Measurements from ENCODE around the gene DNAJC8. TPM values are rescaled to one million over a fixed set of nuclear protein-coding genes. Genes with fewer than 3 reads are reported as not detected.

The DNAJC8 gene
- total RNA-seq, 1 experiment from 2014 or later: 135 TPM

GRCh38 chr1:28256197-28256827 lies 23.5 kb upstream of the DNAJC8 start:
- ChIA-PET CTCF (no interaction called here), POLR2A (ENCODE audit: low non-redundant PET) (interaction anchor here (0.6 kb wide), 1 partner anchor 11 kb away, joined by 3 read pairs; no protein-coding TSS in a partner anchor)
- intact Hi-C loops (cut with micrococcal nuclease; ENCODE audit: unreplicated experiment): no loop called here

DNA sequence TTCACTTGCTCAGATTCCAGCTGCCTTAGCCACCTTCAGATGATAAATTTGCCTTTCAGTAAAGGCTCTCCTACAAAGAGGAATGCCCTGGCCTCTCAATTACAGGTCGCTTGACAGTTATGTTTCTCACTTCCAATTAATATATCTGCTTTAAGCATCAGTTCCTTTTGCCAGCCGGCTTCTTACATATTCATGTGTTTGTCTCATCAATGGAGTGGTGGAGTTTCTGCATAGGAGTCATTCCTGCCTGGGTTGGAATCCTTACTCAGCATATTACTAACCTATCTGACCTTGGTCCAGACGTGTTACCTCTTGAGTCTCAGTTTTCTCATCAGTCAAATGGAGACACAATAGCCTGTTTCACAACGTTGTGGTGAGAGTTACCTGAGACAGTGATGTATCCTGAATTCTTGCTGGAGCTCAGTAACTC lies 17.1 kb upstream of the DNAJC8 start:
- DNase-seq (ENCODE audit: low spot score): no peak
- TF ChIP-seq, protein P1, sequence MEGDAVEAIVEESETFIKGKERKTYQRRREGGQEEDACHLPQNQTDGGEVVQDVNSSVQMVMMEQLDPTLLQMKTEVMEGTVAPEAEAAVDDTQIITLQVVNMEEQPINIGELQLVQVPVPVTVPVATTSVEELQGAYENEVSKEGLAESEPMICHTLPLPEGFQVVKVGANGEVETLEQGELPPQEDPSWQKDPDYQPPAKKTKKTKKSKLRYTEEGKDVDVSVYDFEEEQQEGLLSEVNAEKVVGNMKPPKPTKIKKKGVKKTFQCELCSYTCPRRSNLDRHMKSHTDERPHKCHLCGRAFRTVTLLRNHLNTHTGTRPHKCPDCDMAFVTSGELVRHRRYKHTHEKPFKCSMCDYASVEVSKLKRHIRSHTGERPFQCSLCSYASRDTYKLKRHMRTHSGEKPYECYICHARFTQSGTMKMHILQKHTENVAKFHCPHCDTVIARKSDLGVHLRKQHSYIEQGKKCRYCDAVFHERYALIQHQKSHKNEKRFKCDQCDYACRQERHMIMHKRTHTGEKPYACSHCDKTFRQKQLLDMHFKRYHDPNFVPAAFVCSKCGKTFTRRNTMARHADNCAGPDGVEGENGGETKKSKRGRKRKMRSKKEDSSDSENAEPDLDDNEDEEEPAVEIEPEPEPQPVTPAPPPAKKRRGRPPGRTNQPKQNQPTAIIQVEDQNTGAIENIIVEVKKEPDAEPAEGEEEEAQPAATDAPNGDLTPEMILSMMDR (conservative IDR thresholded peaks at IDR 0.05; ENCODE audit: low read depth, low read length): no peak
- no peak for TF ChIP-seq EZH2 (IDR thresholded peaks at IDR 0.05; ENCODE audit: borderline replicate concordance, low read depth, low read length, poor library complexity, severe bottlenecking)
- no peaks in the 10 kb centered on the region for H3K9me3 ChIP-seq (ENCODE audit: low read depth, low read length, poor library complexity, severe bottlenecking)
- no peaks in the 10 kb centered on the region for H3K27me3 ChIP-seq (replicated peaks; ENCODE audit: insufficient read depth, low read depth, low read length, poor library complexity)
- ChIA-PET CTCF (interaction anchor here (0.6 kb wide), 1 partner anchor 254 kb away, joined by 6 read pairs; no protein-coding TSS in a partner anchor), POLR2A (ENCODE audit: low non-redundant PET) (interaction anchor here (0.6 to 1.6 kb wide), 5 partner anchors 8 to 399 kb away, joined by 3 to 16 read pairs (median 10); partner anchors contain the start of genes MED18, RNU11 and SESN2)
- H3K4me1 ChIP-seq (ENCODE audit: insufficient read depth, low read length, poor library complexity, severe bottlenecking): peaks cover 39% of the 10 kb centered on the region
- intact Hi-C loops (cut with micrococcal nuclease; ENCODE audit: unreplicated experiment): loop anchor here (2.0 to 10.0 kb wide), 3 partner anchors 79 to 353 kb away; partner anchors contain the start of gene MED18
- H3K4me3 ChIP-seq (ENCODE audit: low read depth, low read length, poor library complexity, severe bottlenecking): no peak overlapping the region
- H3K27ac ChIP-seq (ENCODE audit: low read depth, low read length, poor library complexity, severe bottlenecking): peak overlapping the region; percentile 85
- BruUV-seq (replicated peaks): no TSS peak
- H3K36me3 ChIP-seq (ENCODE audit: insufficient read depth, low read length, poor library complexity, severe bottlenecking): no peaks in the 10 kb centered on the region

More at GRCh38 chr1:28256197-28256827, 23.5 kb upstream of the DNAJC8 start:
- Histone ChIP-seq H3K4me3 (ENCODE audit: low read depth, low read length, poor library complexity, severe bottlenecking) (no peak overlapping the region), H3K36me3 (ENCODE audit: insufficient read depth, low read length, poor library complexity, severe bottlenecking) (no peaks in the 10 kb centered on the region), H3K27ac (ENCODE audit: low read depth, low read length, poor library complexity, severe bottlenecking) (no peak overlapping the region), H3K9me3 (ENCODE audit: low read depth, low read length, poor library complexity, severe bottlenecking) (no peaks in the 10 kb centered on the region), H3K27me3 (replicated peaks; ENCODE audit: insufficient read depth, low read depth, low read length, poor library complexity) (no peaks in the 10 kb centered on the region), H3K4me1 (ENCODE audit: insufficient read depth, low read length, poor library complexity, severe bottlenecking) (peaks cover 14% of the 10 kb centered on the region)
- BruUV-seq (replicated peaks): no TSS peak
- TF ChIP-seq, protein P1 (conservative IDR thresholded peaks at IDR 0.05; ENCODE audit: low read depth, low read length): no peak
- no peak for TF ChIP-seq EZH2 (IDR thresholded peaks at IDR 0.05; ENCODE audit: borderline replicate concordance, low read depth, low read length, poor library complexity, severe bottlenecking)
- no peak for DNase-seq (ENCODE audit: low spot score)

- Histone ChIP-seq H3K4me1 (ENCODE audit: insufficient read depth, low read length, poor library complexity, severe bottlenecking) (peaks cover 39% of the 10 kb centered on the region), H3K36me3 (ENCODE audit: insufficient read depth, low read length, poor library complexity, severe bottlenecking) (no peaks in the 10 kb centered on the region), H3K4me3 (ENCODE audit: low read depth, low read length, poor library complexity, severe bottlenecking) (peak overlapping the region; percentile 36), H3K9me3 (ENCODE audit: low read depth, low read length, poor library complexity, severe bottlenecking) (no peaks in the 10 kb centered on the region), H3K27me3 (replicated peaks; ENCODE audit: insufficient read depth, low read depth, low read length, poor library complexity) (no peaks in the 10 kb centered on the region), H3K27ac (ENCODE audit: low read depth, low read length, poor library complexity, severe bottlenecking) (peak overlapping the region; percentile 85)
- TF ChIP-seq, protein P1 (conservative IDR thresholded peaks at IDR 0.05; ENCODE audit: low read depth, low read length): no peak
- TF ChIP-seq EZH2 (IDR thresholded peaks at IDR 0.05; ENCODE audit: borderline replicate concordance, low read depth, low read length, poor library complexity, severe bottlenecking): no peak
- intact Hi-C loops (cut with micrococcal nuclease; ENCODE audit: unreplicated experiment): loop anchor here (2.0 to 10.0 kb wide), 3 partner anchors 80 to 354 kb away; partner anchors contain the start of gene MED18
- ChIA-PET CTCF (interaction anchor here (0.5 to 2.1 kb wide), 9 partner anchors 11 to 628 kb away, joined by 3 to 10 read pairs (median 6); partner anchors contain the start of genes ATP5IF1, MED18 and SESN2), POLR2A (ENCODE audit: low non-redundant PET) (interaction anchor here (0.6 to 1.6 kb wide), 8 partner anchors 9 to 399 kb away, joined by 3 to 16 read pairs (median 8); partner anchors contain the start of genes MED18, RNU11 and SESN2)
- DNase-seq (ENCODE audit: low spot score): peak; percentile 70
- no TSS peak for BruUV-seq (replicated peaks)
These were observed 16.4 kb upstream of the DNAJC8 start for GRCh38 chr1:28249013-28249865.
